Endodermal cell (in vitro differentiated cells): ENCODE data around the gene CEP57L1. TPM values are rescaled to one million over a fixed set of nuclear protein-coding genes. Genes with fewer than 3 reads are reported as not detected.

Experiments used
- DNase-seq: peaks from one replicate; pipeline ENCODE4 v3.0.0-alpha.2; 2017
- H3K27ac ChIP-seq: 2 replicates; pipeline ENCODE4 v1.5.1; 2013; ENCODE audit warnings: mild to moderate bottlenecking, low read depth, low read length, moderate library complexity
- H3K27me3 ChIP-seq: 2 replicates; pipeline ENCODE4 v1.6.1; 2013; ENCODE audit warnings: mild to moderate bottlenecking, low read length, moderate library complexity; ENCODE audit not compliant: insufficient read depth, control insufficient read depth, poor library complexity, severe bottlenecking
- H3K36me3 ChIP-seq: 2 replicates; pipeline ENCODE4 v1.7.0; 2013; ENCODE audit warnings: mild to moderate bottlenecking, low read length, moderate library complexity; ENCODE audit not compliant: control insufficient read depth, insufficient read depth
- H3K4me1 ChIP-seq: one replicate; pipeline ENCODE4 v1.7.0; 2013; ENCODE audit warnings: low read length; ENCODE audit not compliant: control insufficient read depth, insufficient read depth
- H3K4me3 ChIP-seq: 2 replicates; pipeline ENCODE4 v1.5.1; 2013; ENCODE audit warnings: mild to moderate bottlenecking, low read length, moderate library complexity
- H3K9ac ChIP-seq: 2 replicates; pipeline ENCODE4 v1.6.1; 2013; ENCODE audit warnings: mild to moderate bottlenecking, low read length, moderate library complexity; ENCODE audit not compliant: poor library complexity, severe bottlenecking; ENCODE audit errors: extremely low read depth
- H3K9me3 ChIP-seq: 2 replicates; pipeline ENCODE4 v1.6.1; 2013; ENCODE audit warnings: mild to moderate bottlenecking, low read length, moderate library complexity; ENCODE audit not compliant: control insufficient read depth
- H3K27ac Mint-ChIP-seq: 2 replicates; pipeline ENCODE4 v1.8.0; 2020; ENCODE audit warnings: mixed read lengths
- H3K27me3 Mint-ChIP-seq: 2 replicates; pipeline ENCODE4 v1.8.0; 2021; ENCODE audit warnings: mild to moderate bottlenecking, mixed read lengths; ENCODE audit not compliant: insufficient read depth
- H3K36me3 Mint-ChIP-seq: 2 replicates; pipeline ENCODE4 v1.8.0; 2020; ENCODE audit warnings: low read depth, mixed read lengths
- H3K4me1 Mint-ChIP-seq: 2 replicates; pipeline ENCODE4 v1.8.0; 2020; ENCODE audit warnings: mixed read lengths
- H3K4me3 Mint-ChIP-seq: 2 replicates; pipeline ENCODE4 v1.8.0; 2020; ENCODE audit warnings: mild to moderate bottlenecking, moderate library complexity, mixed read lengths
- H3K9me3 Mint-ChIP-seq: 2 replicates; pipeline ENCODE4 v1.8.0; 2020; ENCODE audit warnings: mild to moderate bottlenecking, mixed read lengths
- CTCF ChIP-seq: fragments of 200-600 bp; sonication (generic); conservative IDR thresholded peaks from 2 replicates; pipeline ENCODE4 v1.5.0; 2021; ENCODE audit warnings: antibody characterized with exemption, mild to moderate bottlenecking
- WGBS, 2 experiments: methylation state at CpG; one replicate each; pipeline versions ENCODE4 v1.1.5 to v1.1.7; 2013; ENCODE audit warnings: missing lambda C conversion rate in 2 of 2, mixed read lengths in 1 of 2; ENCODE audit not compliant: insufficient coverage in 1 of 2, insufficient read length in 1 of 2; 5-methylcytosine and 5-hydroxymethylcytosine counted together
- total RNA-seq, 2 donors: library from RNA; stranded (reverse); fragmentation: NEBNext Ultra II Directional in 1 of 2; extraction: Animal tissue kit (Norgen Biotek cat#: 25700) in 1 of 2; gene quantifications; 2 replicates in 1 of 2; 3 replicates in 1 of 2; pipeline ENCODE4 v1.2.1, GENCODE V29; 2021

CEP57L1 gene
- total RNA-seq, 2 donors from 2014 or later, result 8.4 to 17.6 TPM

- H3K9me3 Mint-ChIP-seq, result no peaks in the 10 kb centered on the region
- Histone ChIP-seq H3K27ac (peak within 1 kb of the TSS; percentile 98), H3K36me3 (no peaks in the 10 kb centered on the region), H3K4me1 (peaks cover 5% of the 10 kb centered on the region), H3K9me3 (no peaks in the 10 kb centered on the region), H3K27me3 (no peaks in the 10 kb centered on the region), H3K9ac (peak within 1 kb of the TSS; percentile 85), H3K4me3 (peak within 1 kb of the TSS; percentile 92)
- no peaks in the 10 kb centered on the region for H3K27me3 Mint-ChIP-seq
- peak within 1 kb of the TSS; percentile 99 for H3K27ac Mint-ChIP-seq
- 0% methylated on average over 15 to 62 of the region's 62 CpGs for WGBS, 2 experiments
- no peaks in the 10 kb centered on the region for H3K36me3 Mint-ChIP-seq
- peak; percentile 99 for DNase-seq
- H3K4me1 Mint-ChIP-seq, result peaks cover 20% of the 10 kb centered on the region
- H3K4me3 Mint-ChIP-seq, result peak within 1 kb of the TSS; percentile 80
- TF ChIP-seq CTCF, result no peak
These were observed 781 bp upstream of the CEP57L1 start, which contains the start of gene SESN1 for GRCh38 chr6:109094416-109095035. SESN1 (minus strand) TSS chr6:109094846; CDS start chr6:109094073, 773 bp downstream.

GRCh38 chr6:109095835-109096084 lies 453 bp downstream of the CEP57L1 start:
- Histone ChIP-seq H3K36me3 (no peaks in the 10 kb centered on the region), H3K27ac (peak overlapping the region; percentile 98), H3K4me1 (peaks cover 5% of the 10 kb centered on the region), H3K9me3 (no peaks in the 10 kb centered on the region), H3K9ac (peak overlapping the region; percentile 85), H3K27me3 (no peaks in the 10 kb centered on the region), H3K4me3 (peak overlapping the region; percentile 92)
- Mint-ChIP-seq H3K9me3 (no peaks in the 10 kb centered on the region), H3K27me3 (no peaks in the 10 kb centered on the region), H3K36me3 (no peaks in the 10 kb centered on the region), H3K27ac (peak overlapping the region; percentile 99), H3K4me3 (peak overlapping the region; percentile 80), H3K4me1 (peaks cover 15% of the 10 kb centered on the region)
- WGBS, 2 experiments, result 6 to 15% methylated on average over 4 to 8 of the region's 8 CpGs
- TF ChIP-seq CTCF, result no peak
- no peak for DNase-seq

GRCh38 chr6:109096208-109096607 lies 901 bp downstream of the CEP57L1 start:
- Mint-ChIP-seq H3K4me3 (peak overlapping the region; percentile 80), H3K27ac (no peak overlapping the region), H3K27me3 (no peaks in the 10 kb centered on the region), H3K36me3 (no peaks in the 10 kb centered on the region), H3K4me1 (peaks cover 15% of the 10 kb centered on the region), H3K9me3 (no peaks in the 10 kb centered on the region)
- peaks cover 5% of the 10 kb centered on the region for H3K4me1 ChIP-seq
- DNase-seq, result no peak
- H3K9ac ChIP-seq, result peak overlapping the region; percentile 85
- TF ChIP-seq CTCF, result no peak
- no peak overlapping the region for H3K27ac ChIP-seq
- no peaks in the 10 kb centered on the region for H3K36me3 ChIP-seq
- 85 to 87% methylated on average over 6 of the region's 6 CpGs for WGBS, 2 experiments
- H3K4me3 ChIP-seq, result peak overlapping the region; percentile 92
- H3K9me3 ChIP-seq, result no peaks in the 10 kb centered on the region
- H3K27me3 ChIP-seq, result no peaks in the 10 kb centered on the region
